A549 (cell line): Measurements from ENCODE around the gene YKT6.

Source experiments
- CTCF ChIP-seq: fragments of >200 bp; sonication (Bioruptor Twin); formaldehyde crosslinking; IDR thresholded peaks from 3 replicates; pipeline ENCODE4 v1.5.1; 2016
- EHF ChIP-seq: fragments of 250-450 bp; sonication (Bioruptor Pico); IDR thresholded peaks from 2 replicates; pipeline ENCODE4 v1.5.0; 2020; ENCODE audit warnings: mild to moderate bottlenecking
- EP300 ChIP-seq, 2 experiments: fragments of >200 bp; sonication (Bioruptor Twin); formaldehyde crosslinking; IDR thresholded peaks; 2 replicates in 1 of 2; 3 replicates in 1 of 2; pipeline ENCODE4 v1.6.1; 2016 to 2017
- ESRRA ChIP-seq: fragments of 150-350 bp; IDR thresholded peaks from 2 replicates; pipeline ENCODE4 v1.6.1; 2014; ENCODE audit warnings: mild to moderate bottlenecking, low read length, borderline replicate concordance
- KDM1A ChIP-seq: fragments of 200-600 bp; sonication (generic); IDR thresholded peaks from 2 replicates; pipeline ENCODE4 v1.6.1; 2016; ENCODE audit warnings: low read depth, mild to moderate bottlenecking
- MAFK ChIP-seq: fragments of 450-650 bp; IDR thresholded peaks from 2 replicates; pipeline ENCODE4 v1.6.1; 2014; ENCODE audit not compliant: partially characterized antibody
- MAX ChIP-seq: IDR thresholded peaks from 2 replicates; pipeline ENCODE4 v1.6.1; 2012
- POLR2A ChIP-seq: IDR thresholded peaks from 2 replicates; pipeline ENCODE4 v1.6.1; 2012; ENCODE audit warnings: mild to moderate bottlenecking, low read length
- POLR2AphosphoS2 ChIP-seq: conservative IDR thresholded peaks from 2 replicates; pipeline ENCODE4 v1.6.1; 2012; ENCODE audit warnings: low read length, improper control_type of control experiment, inconsistent platforms
- SMC3 ChIP-seq: fragments of >200 bp; sonication (Bioruptor Twin); formaldehyde crosslinking; IDR thresholded peaks from 3 replicates; pipeline ENCODE4 v1.6.1; 2018; ENCODE audit warnings: inconsistent platforms
- USF2 ChIP-seq: fragments of 450-650 bp; IDR thresholded peaks from 2 replicates; pipeline ENCODE4 v1.6.1; 2014; ENCODE audit warnings: antibody characterized with exemption
- ZC3H11A ChIP-seq: fragments of 450-650 bp; IDR thresholded peaks from 2 replicates; pipeline ENCODE4 v1.6.1; 2014; ENCODE audit warnings: antibody characterized with exemption, mild to moderate bottlenecking
- ZFP36 ChIP-seq: fragments of 450-650 bp; IDR thresholded peaks from 2 replicates; pipeline ENCODE4 v1.6.1; 2014; ENCODE audit warnings: borderline replicate concordance; ENCODE audit not compliant: partially characterized antibody

GRCh38 chr7:44213877-44214388, 13.2 kb downstream of the YKT6 start:
- no peak for TF ChIP-seq CTCF
- TF ChIP-seq USF2 = no peak
- TF ChIP-seq POLR2A = no peak
- no peak for TF ChIP-seq EHF (CRISPR knock-in tag)
- TF ChIP-seq MAFK = no peak
- TF ChIP-seq SMC3 = no peak
- TF ChIP-seq ZFP36 = no peak
- no peak for TF ChIP-seq KDM1A
- TF ChIP-seq MAX = no peak
- no peak for TF ChIP-seq EP300 (IDR thresholded peaks at IDR 0.05)
- no peak for TF ChIP-seq ESRRA
- TF ChIP-seq ZC3H11A = no peak
- TF ChIP-seq POLR2AphosphoS2 = no peak
